ENCODE data around the gene SPRYD7. TPM values are rescaled to one million over a fixed set of nuclear protein-coding genes. Genes with fewer than 3 reads are reported as not detected.

Gene SPRYD7
- total RNA-seq, 1 donor from 2014 or later: 6.0 TPM

DNA sequence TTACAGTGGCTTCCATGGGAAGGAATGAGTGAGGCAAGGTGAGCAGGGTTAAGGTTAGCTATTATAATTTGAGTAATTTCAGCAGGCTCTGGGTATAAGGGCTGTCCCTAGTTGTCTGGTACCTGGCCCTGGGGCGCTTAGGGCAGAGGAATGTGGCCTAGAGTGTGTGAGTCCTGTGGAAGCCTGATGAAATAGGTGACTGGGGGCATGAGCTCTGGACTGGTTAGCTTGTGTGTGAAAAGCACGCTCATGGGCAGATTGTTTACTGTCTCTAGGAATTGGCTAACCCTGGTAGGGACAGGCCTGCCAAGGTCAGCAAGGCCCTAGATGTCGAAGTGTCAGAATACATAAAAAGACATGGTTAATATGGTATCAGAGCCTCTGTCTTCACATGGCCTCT, 42.5 kb downstream of the SPRYD7 start:
- no peak overlapping the region for H3K4me3 Mint-ChIP-seq
- H3K36me3 Mint-ChIP-seq: no peaks in the 10 kb centered on the region
- TF ChIP-seq, protein P1, sequence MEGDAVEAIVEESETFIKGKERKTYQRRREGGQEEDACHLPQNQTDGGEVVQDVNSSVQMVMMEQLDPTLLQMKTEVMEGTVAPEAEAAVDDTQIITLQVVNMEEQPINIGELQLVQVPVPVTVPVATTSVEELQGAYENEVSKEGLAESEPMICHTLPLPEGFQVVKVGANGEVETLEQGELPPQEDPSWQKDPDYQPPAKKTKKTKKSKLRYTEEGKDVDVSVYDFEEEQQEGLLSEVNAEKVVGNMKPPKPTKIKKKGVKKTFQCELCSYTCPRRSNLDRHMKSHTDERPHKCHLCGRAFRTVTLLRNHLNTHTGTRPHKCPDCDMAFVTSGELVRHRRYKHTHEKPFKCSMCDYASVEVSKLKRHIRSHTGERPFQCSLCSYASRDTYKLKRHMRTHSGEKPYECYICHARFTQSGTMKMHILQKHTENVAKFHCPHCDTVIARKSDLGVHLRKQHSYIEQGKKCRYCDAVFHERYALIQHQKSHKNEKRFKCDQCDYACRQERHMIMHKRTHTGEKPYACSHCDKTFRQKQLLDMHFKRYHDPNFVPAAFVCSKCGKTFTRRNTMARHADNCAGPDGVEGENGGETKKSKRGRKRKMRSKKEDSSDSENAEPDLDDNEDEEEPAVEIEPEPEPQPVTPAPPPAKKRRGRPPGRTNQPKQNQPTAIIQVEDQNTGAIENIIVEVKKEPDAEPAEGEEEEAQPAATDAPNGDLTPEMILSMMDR (conservative IDR thresholded peaks at IDR 0.05): no peak

DNA sequence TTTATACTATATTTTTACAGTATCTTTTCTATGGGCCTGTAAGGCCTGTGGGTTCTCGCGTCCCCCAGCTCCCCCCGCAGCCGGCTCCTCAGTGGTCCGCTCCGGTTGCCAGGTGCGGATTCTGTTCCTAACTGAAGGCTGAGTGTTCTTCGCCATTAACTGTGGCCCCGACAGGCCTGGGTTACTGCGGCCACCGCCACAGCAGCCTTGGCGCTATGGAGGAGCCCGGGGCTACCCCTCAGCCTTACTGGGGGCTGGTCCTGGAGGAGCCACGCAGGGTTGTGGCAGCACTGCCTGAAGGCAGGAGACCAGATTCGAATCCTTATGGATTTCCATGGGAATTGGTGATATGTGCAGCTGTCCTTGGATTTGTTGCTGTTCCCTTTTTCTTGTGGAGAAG, 45.8 kb downstream of the SPRYD7 start:
- H3K27ac Mint-ChIP-seq: no peak overlapping the region
- no peak overlapping the region for H3K4me3 Mint-ChIP-seq
- TF ChIP-seq, protein P1 (conservative IDR thresholded peaks at IDR 0.05): no peak
- no peaks in the 10 kb centered on the region for H3K27me3 Mint-ChIP-seq
- H3K36me3 Mint-ChIP-seq: no peaks in the 10 kb centered on the region
- no peaks in the 10 kb centered on the region for H3K4me1 Mint-ChIP-seq (ENCODE audit: unreplicated experiment)
- no peaks in the 10 kb centered on the region for H3K9me3 Mint-ChIP-seq
- no peak for DNase-seq (ENCODE audit: extremely low spot score, unreplicated experiment)

More for the DNA sequence above, 42.5 kb downstream of the SPRYD7 start:
- H3K27ac Mint-ChIP-seq: no peak overlapping the region
- H3K27me3 Mint-ChIP-seq: no peaks in the 10 kb centered on the region
- H3K4me1 Mint-ChIP-seq (ENCODE audit: unreplicated experiment): no peaks in the 10 kb centered on the region
- no peaks in the 10 kb centered on the region for H3K9me3 Mint-ChIP-seq
- DNase-seq (ENCODE audit: extremely low spot score, unreplicated experiment): no peak

DNA sequence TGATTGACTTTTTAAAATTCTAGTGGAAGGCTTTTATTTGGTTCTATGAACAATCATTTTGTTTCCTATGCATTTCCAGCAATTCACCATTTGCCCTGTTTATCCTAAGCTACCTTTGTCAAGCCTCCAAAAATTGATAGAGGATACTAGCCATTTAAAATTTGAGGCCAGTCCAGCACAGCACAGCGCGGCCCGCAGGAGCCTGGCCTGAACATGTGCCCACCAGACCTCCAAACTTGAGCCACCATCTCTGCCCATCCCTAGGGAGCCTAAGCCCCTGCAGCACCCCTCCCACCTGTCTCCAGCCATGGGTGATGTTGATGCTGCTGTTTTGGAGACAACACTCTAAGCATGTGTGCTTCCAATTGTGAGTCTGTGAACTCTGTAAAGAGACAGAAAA, 57.5 kb downstream of the SPRYD7 start:
- no peak overlapping the region for H3K27ac Mint-ChIP-seq
- H3K36me3 Mint-ChIP-seq: no peaks in the 10 kb centered on the region
- TF ChIP-seq, protein P1 (conservative IDR thresholded peaks at IDR 0.05): no peak
- no peak for DNase-seq (ENCODE audit: extremely low spot score, unreplicated experiment)
- no peaks in the 10 kb centered on the region for H3K4me1 Mint-ChIP-seq (ENCODE audit: unreplicated experiment)
- no peak overlapping the region for H3K4me3 Mint-ChIP-seq
- no peaks in the 10 kb centered on the region for H3K27me3 Mint-ChIP-seq
- peaks cover 19% of the 10 kb centered on the region for H3K9me3 Mint-ChIP-seq

DNA sequence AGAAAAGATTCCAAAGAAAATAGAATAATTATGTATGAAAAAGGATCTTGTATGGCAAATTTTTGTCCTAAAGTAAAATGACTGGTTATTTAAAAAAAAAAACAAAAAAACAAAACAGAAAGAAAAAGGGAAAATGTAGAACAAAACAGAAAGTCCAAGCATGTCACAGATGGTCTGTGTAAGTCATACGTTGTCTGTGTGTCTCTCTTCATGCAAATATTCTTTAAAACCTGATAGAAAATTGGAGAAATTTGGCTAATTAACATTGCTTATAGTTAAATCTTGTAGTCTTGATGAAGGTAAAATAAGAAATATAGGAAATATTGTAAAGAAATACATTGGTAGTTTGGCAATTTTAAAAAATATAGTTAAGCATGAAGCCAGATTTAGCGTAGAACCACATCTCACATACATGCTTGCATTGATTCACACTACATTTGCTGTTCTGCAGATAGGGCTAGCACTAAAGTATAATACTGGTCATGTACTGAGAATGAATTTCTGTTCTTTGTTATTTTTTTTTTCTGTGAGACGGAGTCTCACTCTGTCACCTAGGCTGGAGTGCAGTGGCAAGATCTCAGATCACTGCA, 58.4 kb downstream of the SPRYD7 start:
- H3K4me3 Mint-ChIP-seq: no peak overlapping the region
- H3K4me1 Mint-ChIP-seq (ENCODE audit: unreplicated experiment): no peaks in the 10 kb centered on the region
- no peak overlapping the region for H3K27ac Mint-ChIP-seq
- DNase-seq (ENCODE audit: extremely low spot score, unreplicated experiment): no peak
- no peaks in the 10 kb centered on the region for H3K36me3 Mint-ChIP-seq
- peaks cover 19% of the 10 kb centered on the region for H3K9me3 Mint-ChIP-seq
- no peaks in the 10 kb centered on the region for H3K27me3 Mint-ChIP-seq
- TF ChIP-seq, protein P1 (conservative IDR thresholded peaks at IDR 0.05): no peak

DNA sequence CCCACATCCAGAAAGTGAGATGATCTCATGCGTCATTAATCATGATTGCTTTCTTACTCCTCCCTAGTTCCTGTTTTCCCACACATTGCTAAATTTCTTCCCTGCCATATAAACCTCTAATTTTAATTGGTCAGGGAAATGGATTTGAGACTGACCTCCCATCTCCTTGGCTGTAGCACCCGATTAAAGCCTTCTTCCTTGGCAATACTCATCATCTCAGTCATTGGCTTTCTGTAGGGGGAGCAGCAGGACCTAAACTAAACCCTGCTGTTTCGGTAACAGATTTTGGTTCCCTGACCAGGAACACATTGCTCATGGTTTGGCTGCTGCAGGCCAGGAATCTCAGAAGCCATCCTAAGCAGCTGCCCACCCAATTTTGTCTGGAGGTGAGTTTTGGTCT, 61.7 kb downstream of the SPRYD7 start:
- Mint-ChIP-seq H3K27ac (no peak overlapping the region), H3K36me3 (no peaks in the 10 kb centered on the region), H3K4me1 (ENCODE audit: unreplicated experiment) (no peaks in the 10 kb centered on the region)

More for the DNA sequence above, 61.7 kb downstream of the SPRYD7 start:
- no peak overlapping the region for H3K4me3 Mint-ChIP-seq
- TF ChIP-seq, protein P1 (conservative IDR thresholded peaks at IDR 0.05): no peak
- DNase-seq (ENCODE audit: extremely low spot score, unreplicated experiment): no peak
- no peaks in the 10 kb centered on the region for H3K27me3 Mint-ChIP-seq
- peaks cover 16% of the 10 kb centered on the region for H3K9me3 Mint-ChIP-seq
